Testis (tissue), 3 donors: Measurements from ENCODE around the gene MTOR. TPM values are rescaled to one million over a fixed set of nuclear protein-coding genes. Genes with fewer than 3 reads are reported as not detected.

Experiments used
- DNase-seq: peaks from one replicate; pipeline ENCODE4 v3.0.0-alpha.2; 2019
- H3K27ac ChIP-seq, 2 donors: fragments of 200-600 bp; sonication (generic); one replicate each; pipeline ENCODE4 v1.5.1; 2019
- H3K27me3 ChIP-seq: fragments of 200-600 bp; sonication (generic); one replicate; pipeline ENCODE4 v1.5.1; 2019
- H3K36me3 ChIP-seq: fragments of 200-600 bp; sonication (generic); one replicate; pipeline ENCODE4 v1.5.1; 2017; ENCODE audit warnings: low read depth; ENCODE audit errors: missing control alignments
- H3K4me1 ChIP-seq: fragments of 200-600 bp; sonication (generic); one replicate; pipeline ENCODE4 v1.5.1; 2019
- H3K4me3 ChIP-seq, 2 donors: fragments of 200-600 bp; sonication (generic); one replicate each; pipeline ENCODE4 v1.5.1; 2017 to 2019
- H3K9me3 ChIP-seq: fragments of 200-600 bp; sonication (generic); one replicate; pipeline ENCODE4 v1.5.1; 2017
- CTCF ChIP-seq, 3 experiments: fragments of 450-650 bp in 2 of 3; fragments of 200-600 bp in 1 of 3; sonication (generic) in 1 of 3; IDR thresholded peaks; one replicate each; pipeline ENCODE4 v1.5.1; 2016 to 2019; ENCODE audit warnings: antibody characterized with exemption in 3 of 3, mild to moderate bottlenecking in 2 of 3, moderate library complexity in 1 of 3
- POLR2A ChIP-seq: fragments of 450-650 bp; IDR thresholded peaks from one replicate; pipeline ENCODE4 v1.6.1; 2017; ENCODE audit warnings: antibody characterized with exemption, mild to moderate bottlenecking, moderate library complexity
- WGBS, 2 donors: methylation state at CpG; one replicate each; pipeline ENCODE4 v1.1.5; 2018; 5-methylcytosine and 5-hydroxymethylcytosine counted together
- intact Hi-C: fragments of 100-400 bp; cut with DNase I; formaldehyde crosslinking; loops from one replicate; pipeline ENCODE4 v1.15.1; 2023; ENCODE audit warnings: low total_unique reads
- polyA plus RNA-seq: library from polyadenylated mRNA; stranded (reverse); fragments of 350-450 nt; fragmentation: Illumina TruSeq; extraction: RNeasy Lipid Tissue Mini Kit (QIAGEN cat#74804); gene quantifications from one replicate; pipeline ENCODE4 v1.2.3, GENCODE V29; 2014; ENCODE audit warnings: low read depth, low replicate concordance; ENCODE audit not compliant: insufficient read depth
- total RNA-seq, 2 donors: library from RNA; depleted of rRNA; stranded (reverse); fragments of >200 nt; gene quantifications; one replicate each; pipeline ENCODE4 v1.2.3, GENCODE V29; 2016

The MTOR gene
- total and polyA plus RNA-seq, 3 donors from 2014 or later = 83.3 to 129 (median 108) TPM

GRCh38 chr1:11204396-11205190 lies 57.8 kb downstream of the MTOR start:
- no peak overlapping the region for H3K27ac ChIP-seq
- DNase-seq = no peak
- no peaks in the 10 kb centered on the region for H3K9me3 ChIP-seq
- H3K4me3 ChIP-seq = no peak overlapping the region
- TF ChIP-seq POLR2A = no peak
- TF ChIP-seq CTCF (IDR thresholded peaks at IDR 0.05) = no peak
- no peaks in the 10 kb centered on the region for H3K27me3 ChIP-seq
- 91 to 94% methylated on average over 11 of the region's 11 CpGs for WGBS, 2 donors
- H3K36me3 ChIP-seq = no peaks in the 10 kb centered on the region
- peaks cover 4% of the 10 kb centered on the region for H3K4me1 ChIP-seq
- intact Hi-C loops = no loop called here

DNA sequence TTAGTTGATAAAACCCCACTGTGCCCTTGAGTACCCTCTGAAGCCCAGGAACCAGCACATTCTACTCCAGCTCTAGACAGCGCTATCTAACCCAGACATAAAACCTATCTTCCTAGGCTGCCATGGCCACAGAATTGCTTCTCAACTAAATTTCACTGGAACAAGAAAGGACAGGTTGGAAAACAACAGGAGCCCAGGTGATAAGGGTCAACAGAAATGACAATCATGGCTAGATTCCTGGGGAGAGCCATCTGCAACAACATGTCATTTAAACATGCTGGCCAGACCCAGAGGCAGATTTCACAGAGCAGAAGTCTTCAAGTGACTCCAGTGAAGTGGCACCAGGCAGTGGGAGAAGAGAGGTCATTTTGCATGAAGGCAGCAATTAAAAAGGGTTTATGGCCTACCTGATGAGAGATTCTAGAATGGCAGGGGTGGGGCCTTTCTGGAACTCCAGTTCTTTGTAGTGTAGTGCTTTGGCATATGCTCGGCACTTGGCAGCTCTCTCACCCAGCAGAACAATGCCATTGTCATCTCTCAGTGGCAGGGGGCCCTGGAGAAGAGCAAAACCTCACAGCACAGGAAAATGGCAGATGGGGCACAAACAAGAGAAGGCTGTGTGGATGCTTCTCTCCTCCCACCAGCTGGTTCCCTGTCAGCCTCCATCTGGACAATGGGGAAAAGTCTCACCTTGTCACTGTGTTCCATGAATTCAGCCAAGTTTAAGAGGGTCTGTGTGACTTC lies 63.3 kb downstream of the MTOR start:
- no peaks in the 10 kb centered on the region for H3K36me3 ChIP-seq
- TF ChIP-seq POLR2A (no peak), CTCF (IDR thresholded peaks at IDR 0.05) (no peak)
- no peaks in the 10 kb centered on the region for H3K27me3 ChIP-seq
- no peak overlapping the region for H3K4me3 ChIP-seq
- intact Hi-C loops = no loop called here
- H3K9me3 ChIP-seq = no peaks in the 10 kb centered on the region
- peaks cover 2% of the 10 kb centered on the region for H3K4me1 ChIP-seq
- H3K27ac ChIP-seq = no peak overlapping the region
- WGBS, 2 donors = 79% methylated on average over 2 of the region's 2 CpGs
- no peak for DNase-seq

DNA sequence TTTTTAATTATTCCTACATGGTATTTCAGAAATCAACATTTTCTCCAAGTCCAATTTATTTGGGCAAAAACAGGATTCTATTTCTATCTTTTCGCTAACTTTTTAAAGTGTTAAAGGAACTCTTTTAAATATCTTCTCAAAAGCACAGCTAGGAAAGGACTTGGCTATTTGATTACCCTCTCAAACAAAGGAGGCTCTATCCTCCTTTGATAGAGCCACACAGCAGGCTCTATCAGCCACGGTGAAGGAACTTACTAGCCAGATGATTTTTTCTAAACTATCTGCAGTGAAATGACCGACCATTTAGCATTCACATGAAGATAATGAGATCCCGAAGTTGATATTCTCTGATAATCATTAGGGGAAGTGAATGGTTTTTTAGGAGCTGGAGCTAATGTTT lies 64.1 kb downstream of the MTOR start:
- Histone ChIP-seq H3K36me3 (no peaks in the 10 kb centered on the region), H3K4me3 (no peak overlapping the region), H3K27me3 (no peaks in the 10 kb centered on the region), H3K4me1 (peaks cover 2% of the 10 kb centered on the region), H3K9me3 (no peaks in the 10 kb centered on the region), H3K27ac (no peak overlapping the region)
- TF ChIP-seq POLR2A (no peak), CTCF (IDR thresholded peaks at IDR 0.05) (no peak)
- intact Hi-C loops = no loop called here
- no peak for DNase-seq
- 62 to 77% methylated on average over 4 of the region's 4 CpGs for WGBS, 2 donors

DNA sequence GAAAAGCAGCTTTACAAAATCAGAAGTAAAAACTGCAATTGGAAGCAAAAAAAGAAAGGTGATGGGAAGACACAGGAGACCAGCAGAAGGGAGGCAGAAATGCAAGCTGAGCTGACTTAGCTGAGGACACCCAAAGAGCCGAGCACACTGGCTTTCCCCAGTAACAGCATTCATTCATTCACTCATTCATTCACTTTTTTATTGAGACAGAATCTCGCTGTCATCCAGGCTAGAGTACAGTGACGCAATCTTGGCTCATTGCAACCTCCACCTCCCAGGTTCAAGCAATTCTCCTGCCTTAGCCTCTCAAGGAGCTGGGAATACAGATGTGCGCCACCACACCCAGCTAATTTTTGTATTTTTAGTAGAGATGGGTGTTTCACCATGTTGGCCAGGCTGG lies 65.0 kb downstream of the MTOR start:
- no peaks in the 10 kb centered on the region for H3K36me3 ChIP-seq
- no peak overlapping the region for H3K4me3 ChIP-seq
- no peak for DNase-seq
- H3K4me1 ChIP-seq = peaks cover 2% of the 10 kb centered on the region
- intact Hi-C loops = no loop called here
- H3K27ac ChIP-seq = no peak overlapping the region
- no peak for TF ChIP-seq CTCF (IDR thresholded peaks at IDR 0.05)
- no peak for TF ChIP-seq POLR2A
- no peaks in the 10 kb centered on the region for H3K27me3 ChIP-seq
- H3K9me3 ChIP-seq = no peaks in the 10 kb centered on the region
- WGBS, 2 donors = 88 to 91% methylated on average over 4 of the region's 4 CpGs
